Muscle of back (tissue), 11 donors: ENCODE results near the gene PPOX. TPM values are rescaled to one million over a fixed set of nuclear protein-coding genes. Genes with fewer than 3 reads are reported as not detected.

Experiments
- DNase-seq, 3 donors: peaks; one replicate each; pipeline versions ENCODE4 v3.0.0 to v3.0.0-alpha.2; 2013
- polyA plus RNA-seq, 10 donors: library from polyadenylated mRNA; unstranded; fragments of 120-200 nt; gene quantifications; one replicate each; pipeline ENCODE4 v1.2.1, GENCODE V29; 2013; ENCODE audit not compliant: insufficient read length in 10 of 10

The PPOX gene
- polyA plus RNA-seq, 10 donors: 15.2 to 29.1 (median 19.1) TPM

GRCh38 chr1:161219078-161219892, 53.1 kb downstream of the PPOX start:
- DNase-seq: no peak

DNA sequence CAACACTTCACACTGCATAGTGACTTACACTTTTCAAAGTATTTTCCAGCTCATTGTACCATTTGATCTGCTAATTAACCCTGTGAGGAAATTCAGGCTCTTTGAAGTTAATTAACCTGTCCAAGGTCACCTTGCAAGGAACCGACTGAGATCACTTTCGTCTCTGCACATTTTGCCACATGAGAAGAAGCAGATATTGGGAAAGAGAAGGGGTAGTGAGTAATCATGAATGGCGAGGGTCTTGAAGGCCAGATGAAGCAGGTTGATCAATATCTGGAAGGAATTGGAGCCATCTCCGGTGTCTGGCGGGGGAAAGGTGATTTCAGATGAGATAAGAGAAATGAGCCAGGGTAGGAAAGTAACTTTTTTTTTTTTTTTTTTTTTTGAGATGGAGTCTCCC, 53.8 kb downstream of the PPOX start:
- no peak for DNase-seq

Other genes starting within 250 kb of the PPOX start
- gene ITLN2, start 211.6 kb upstream of the PPOX start, polyA plus RNA-seq: under 1 TPM in 2 of 10 donors, not detected in 8; 0.24 TPM
- gene F11R, start 145.3 kb upstream of the PPOX start, polyA plus RNA-seq: 10 to 100 TPM in 9 of 10 donors, 1 to 10 TPM in 1; 8.2 to 24.1 (median 16.4) TPM
- 10 to 100 TPM; 21.1 to 31.3 (median 25.8) TPM for gene TSTD1, start 127.5 kb upstream of the PPOX start, polyA plus RNA-seq
- 10 to 100 TPM; 30.7 to 42.9 (median 34.0) TPM for gene USF1, start 120.4 kb upstream of the PPOX start, polyA plus RNA-seq
- gene ARHGAP30, start 96.5 kb upstream of the PPOX start, polyA plus RNA-seq: 10 to 100 TPM in 1 of 10 donors, 1 to 10 TPM in 9; 2.1 to 12.3 (median 2.7) TPM
- 1 to 10 TPM in 2 of 10 donors, under 1 TPM in 5, not detected in 3; 0.11 to 8.0 (median 0.18) TPM for gene NECTIN4, start 76.9 kb upstream of the PPOX start, polyA plus RNA-seq
- gene KLHDC9, start 68.1 kb upstream of the PPOX start, polyA plus RNA-seq: 1 to 10 TPM in 4 of 10 donors, under 1 TPM in 6; 0.43 to 1.8 (median 0.89) TPM
- 10 to 100 TPM; 52.6 to 81.9 (median 62.9) TPM for gene PFDN2, start 48.4 kb upstream of the PPOX start, polyA plus RNA-seq
- 10 to 100 TPM; 25.5 to 33.3 (median 29.0) TPM for gene NIT1, start 48.3 kb upstream of the PPOX start, polyA plus RNA-seq
- 10 to 100 TPM; 36.0 to 47.4 (median 44.5) TPM for gene DEDD, start 33.8 kb upstream of the PPOX start, polyA plus RNA-seq
- 100 to 1,000 TPM in 5 of 10 donors, 10 to 100 TPM in 5; 93.2 to 118 (median 101) TPM for gene UFC1, start 12.4 kb upstream of the PPOX start, polyA plus RNA-seq
- 10 to 100 TPM; 24.5 to 33.2 (median 27.3) TPM for gene USP21, start 6.9 kb upstream of the PPOX start, polyA plus RNA-seq
- 10 to 100 TPM; 18.2 to 29.4 (median 23.3) TPM for gene B4GALT3, start 11.1 kb downstream of the PPOX start, polyA plus RNA-seq
- 10 to 100 TPM in 8 of 10 donors, 1 to 10 TPM in 2; 6.8 to 23.6 (median 11.8) TPM for gene ADAMTS4, start 32.6 kb downstream of the PPOX start, polyA plus RNA-seq
- 100 to 1,000 TPM; 115 to 160 (median 139) TPM for gene NDUFS2, start 35.9 kb downstream of the PPOX start, polyA plus RNA-seq
- 10 to 100 TPM; 14.9 to 26.2 (median 19.6) TPM for gene FCER1G, start 48.9 kb downstream of the PPOX start, polyA plus RNA-seq
- gene APOA2, start 57.2 kb downstream of the PPOX start, polyA plus RNA-seq: 10 to 100 TPM in 1 of 10 donors, 1 to 10 TPM in 1, under 1 TPM in 1, not detected in 7; 0.55 to 10.5 (median 2.2) TPM
- 10 to 100 TPM in 3 of 10 donors, 1 to 10 TPM in 7; 8.7 to 11.3 (median 9.4) TPM for gene TOMM40L, start 59.6 kb downstream of the PPOX start, polyA plus RNA-seq
- gene NR1I3, start 71.8 kb downstream of the PPOX start, polyA plus RNA-seq: 1 to 10 TPM in 3 of 10 donors, under 1 TPM in 7; 0.58 to 1.4 (median 0.75) TPM
- under 1 TPM; 0.19 to 0.63 (median 0.36) TPM for gene PCP4L1, start 92.3 kb downstream of the PPOX start, polyA plus RNA-seq
- 10 to 100 TPM in 9 of 10 donors, 1 to 10 TPM in 1; 9.1 to 17.8 (median 13.0) TPM for gene MPZ, start 143.5 kb downstream of the PPOX start, polyA plus RNA-seq
- gene SDHC, start 148.0 kb downstream of the PPOX start, polyA plus RNA-seq: 100 to 1,000 TPM; 120 to 148 (median 133) TPM
- 1 to 10 TPM in 4 of 10 donors, under 1 TPM in 5, not detected in 1; 0.31 to 2.0 (median 0.50) TPM for gene CFAP126, start 201.4 kb downstream of the PPOX start, polyA plus RNA-seq